ENCODE results near the gene LTB4R2.

LTB4R2 gene

GRCh38 chr14:24264298-24264697, 45.6 kb upstream of the LTB4R2 start:
- no peak for TF ChIP-seq CTCF (conservative IDR thresholded peaks at IDR 0.05; ENCODE audit: control insufficient read depth, insufficient read depth, low read depth, low read length)
- DNase-seq (ENCODE audit: low read depth) = no peak
- H3K4me3 ChIP-seq (ENCODE audit: control insufficient read depth, low read depth, low read length) = no peak overlapping the region

- no peak for TF ChIP-seq CTCF (conservative IDR thresholded peaks at IDR 0.05; ENCODE audit: control insufficient read depth, insufficient read depth, low read depth, low read length)
- H3K4me3 ChIP-seq (ENCODE audit: control insufficient read depth, low read depth, low read length) = no peak overlapping the region
Observed at GRCh38 chr14:24266344-24267244, 43.3 kb upstream of the LTB4R2 start.

GRCh38 chr14:24267516-24267915, 42.4 kb upstream of the LTB4R2 start:
- H3K4me3 ChIP-seq (ENCODE audit: control insufficient read depth, low read depth, low read length) = no peak overlapping the region
- no peak for DNase-seq (ENCODE audit: low read depth)
- TF ChIP-seq CTCF (conservative IDR thresholded peaks at IDR 0.05; ENCODE audit: control insufficient read depth, insufficient read depth, low read depth, low read length) = no peak

More at GRCh38 chr14:24266344-24267244, 43.3 kb upstream of the LTB4R2 start:
- DNase-seq (ENCODE audit: low read depth) = no peak

GRCh38 chr14:24268225-24268624, 41.7 kb upstream of the LTB4R2 start:
- no peak overlapping the region for H3K4me3 ChIP-seq (ENCODE audit: control insufficient read depth, low read depth, low read length)
- DNase-seq (ENCODE audit: low read depth) = no peak
- TF ChIP-seq CTCF (conservative IDR thresholded peaks at IDR 0.05; ENCODE audit: control insufficient read depth, insufficient read depth, low read depth, low read length) = no peak

GRCh38 chr14:24269368-24269767, 40.6 kb upstream of the LTB4R2 start:
- no peak overlapping the region for H3K4me3 ChIP-seq (ENCODE audit: control insufficient read depth, low read depth, low read length)
- DNase-seq (ENCODE audit: low read depth) = no peak
- TF ChIP-seq CTCF (conservative IDR thresholded peaks at IDR 0.05; ENCODE audit: control insufficient read depth, insufficient read depth, low read depth, low read length) = no peak

- no peak for DNase-seq (ENCODE audit: low read depth)
- TF ChIP-seq CTCF (conservative IDR thresholded peaks at IDR 0.05; ENCODE audit: control insufficient read depth, insufficient read depth, low read depth, low read length) = no peak
- H3K4me3 ChIP-seq (ENCODE audit: control insufficient read depth, low read depth, low read length) = no peak overlapping the region
Observed at GRCh38 chr14:24269910-24270536, 39.9 kb upstream of the LTB4R2 start.

Data from fibroblast of mammary gland (primary cell).